Superior temporal gyrus (tissue), 1 donor: ENCODE measurements around the gene CCL7.
"Not testable (repeated sequence)": the region's sequence is repeated elsewhere in the genome, so short reads cannot be mapped to it uniquely, and the experiment has no call there.

Experiments used
- DNase-seq: peaks from one replicate; pipeline ENCODE4 v3.0.0-alpha.2; 2016; ENCODE audit errors: extremely low spot score

The CCL7 gene

DNA sequence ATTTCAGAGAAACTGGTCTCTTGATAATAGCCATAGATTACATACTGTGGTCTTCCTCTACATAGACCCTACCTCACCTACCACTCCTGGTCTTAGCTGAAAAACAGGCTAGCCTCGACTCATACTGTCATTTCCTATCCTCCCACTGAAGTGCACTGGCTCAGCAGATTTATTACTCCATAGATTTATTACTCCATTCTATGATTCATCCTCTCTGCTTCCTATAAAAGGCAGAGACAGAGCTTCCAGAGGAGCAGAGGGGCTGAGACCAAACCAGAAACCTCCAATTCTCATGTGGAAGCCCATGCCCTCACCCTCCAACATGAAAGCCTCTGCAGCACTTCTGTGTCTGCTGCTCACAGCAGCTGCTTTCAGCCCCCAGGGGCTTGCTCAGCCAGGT, at the start of gene CCL7:
Gene CCL7, plus strand, starts transcription at position 253 of the 400 bp plus-strand sequence. Its CDS starts 70 bp downstream, at position 323.
- DNase-seq: no peak

- no peak for DNase-seq
Measured at GRCh38 chr17:34220752-34221395, 49.1 kb upstream of the CCL7 start.

DNA sequence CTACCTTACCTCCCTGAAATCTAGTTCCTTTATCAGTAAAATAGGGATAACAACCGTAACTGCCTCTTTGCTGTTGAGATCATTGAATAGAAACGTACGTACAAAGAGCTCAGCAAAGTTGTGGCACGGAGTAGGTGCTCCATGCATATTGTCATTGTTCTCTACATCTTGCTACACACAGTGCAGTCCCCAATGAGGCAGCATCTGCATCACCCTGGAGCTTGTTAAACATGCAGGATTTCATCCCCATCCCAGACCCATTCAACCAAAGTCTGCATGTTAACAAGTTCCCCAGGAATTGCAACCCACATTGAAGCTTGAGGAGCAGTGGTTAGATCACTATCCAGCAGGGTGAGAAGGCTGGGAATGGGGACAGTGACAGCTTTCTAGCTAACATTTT, 48.6 kb upstream of the CCL7 start:
- DNase-seq: no peak

GRCh38 chr17:34222722-34223497, 47.1 kb upstream of the CCL7 start:
- DNase-seq: no peak

DNA sequence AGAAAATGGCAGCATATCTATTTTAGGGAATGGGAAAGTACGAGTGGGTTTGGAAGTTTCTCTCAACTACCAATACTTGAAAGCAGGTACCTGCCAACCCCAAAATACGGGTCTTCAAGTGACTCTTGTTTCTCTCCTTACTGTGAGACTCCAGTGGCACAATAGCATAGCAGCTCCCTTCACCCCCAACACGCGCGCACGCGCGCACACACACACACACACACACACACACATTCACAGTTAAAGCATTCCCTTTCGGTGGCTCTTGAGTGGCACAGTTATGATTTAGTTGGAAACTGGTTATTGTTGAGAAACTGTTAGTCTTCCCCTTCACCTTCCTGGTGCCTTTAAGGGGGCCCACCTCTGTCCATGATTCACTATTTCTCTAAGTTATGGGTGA, 45.0 kb upstream of the CCL7 start:
- no peak for DNase-seq

GRCh38 chr17:34226011-34226743, 43.8 kb upstream of the CCL7 start:
- no peak for DNase-seq

- DNase-seq: no peak
Measured at GRCh38 chr17:34226744-34227034, 43.3 kb upstream of the CCL7 start.

DNA sequence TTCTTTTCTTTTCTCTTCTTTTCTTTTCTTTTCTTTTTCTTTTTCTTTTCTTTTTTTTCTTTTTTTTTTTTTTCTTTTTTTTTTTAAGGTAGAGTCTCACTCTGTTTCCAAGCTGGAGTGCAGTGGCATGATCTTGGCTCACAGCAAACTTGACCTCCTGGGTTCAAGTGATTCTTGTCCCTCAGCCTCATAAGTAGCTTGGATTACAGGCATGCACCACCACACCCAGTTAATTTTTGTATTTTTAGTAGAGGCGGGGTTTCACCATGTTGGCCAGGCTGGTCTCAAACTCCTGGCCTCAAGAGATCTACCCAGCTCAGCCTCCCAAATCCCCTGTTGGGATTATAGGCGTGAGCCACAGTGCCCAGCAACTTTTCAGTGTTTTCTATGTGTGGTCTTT, 42.7 kb upstream of the CCL7 start:
- DNase-seq: not testable (repeated sequence)

- no peak for DNase-seq
Measured at GRCh38 chr17:34227707-34228106, 42.3 kb upstream of the CCL7 start.

GRCh38 chr17:34228781-34229180, 41.2 kb upstream of the CCL7 start:
- no peak for DNase-seq

- DNase-seq: no peak
Measured at GRCh38 chr17:34230342-34230741, 39.7 kb upstream of the CCL7 start.

DNA sequence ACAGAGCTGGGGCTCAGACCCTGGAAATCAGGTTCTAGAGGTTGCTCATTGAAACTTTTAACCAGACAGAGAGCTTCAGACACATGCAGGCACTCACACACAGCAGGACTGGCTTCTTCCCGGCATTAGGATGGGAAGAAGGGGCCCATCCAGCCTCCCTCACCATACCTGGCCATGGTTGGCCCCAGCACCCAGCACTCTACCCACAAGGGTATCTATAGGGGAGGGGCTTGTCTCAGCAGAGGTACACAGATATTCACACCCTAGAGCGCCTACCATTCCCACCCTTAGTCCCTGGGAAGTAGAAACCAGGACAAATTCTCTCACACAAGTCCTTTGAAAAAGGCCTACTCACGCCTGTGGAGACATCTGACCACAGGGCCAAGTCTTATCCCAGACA, 35.4 kb upstream of the CCL7 start:
- no peak for DNase-seq

DNA sequence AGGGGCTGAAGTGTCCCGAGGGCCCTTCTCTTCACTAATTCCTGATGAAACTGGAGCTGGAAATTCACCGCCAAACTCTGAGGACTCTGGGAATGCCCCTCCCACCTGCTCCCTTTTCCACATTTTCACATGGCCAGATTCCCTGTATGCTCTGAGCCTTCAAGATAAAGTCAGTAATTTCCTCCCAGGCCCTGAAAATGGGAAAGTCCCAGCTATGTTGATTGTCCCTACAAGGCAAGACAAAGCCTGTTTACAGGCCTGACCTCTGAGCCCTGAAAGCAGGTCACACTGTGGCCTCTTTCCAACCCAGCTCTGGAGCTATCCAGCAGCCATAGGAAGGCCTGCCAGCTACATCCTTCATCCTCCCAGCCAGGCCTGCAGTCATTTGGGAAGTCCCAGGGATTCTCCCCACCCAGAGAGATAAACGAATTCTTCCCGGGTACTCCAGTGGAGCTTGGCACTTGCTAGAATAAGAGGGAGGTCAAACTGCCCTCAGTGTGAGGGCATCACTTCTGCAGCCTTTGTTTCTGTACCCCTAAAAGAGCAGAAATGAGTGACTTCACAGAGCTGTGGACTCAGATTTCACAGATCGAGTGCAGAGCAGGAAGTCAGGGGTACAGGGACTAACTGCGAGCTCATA, 34.5 kb upstream of the CCL7 start:
- DNase-seq: no peak

DNA sequence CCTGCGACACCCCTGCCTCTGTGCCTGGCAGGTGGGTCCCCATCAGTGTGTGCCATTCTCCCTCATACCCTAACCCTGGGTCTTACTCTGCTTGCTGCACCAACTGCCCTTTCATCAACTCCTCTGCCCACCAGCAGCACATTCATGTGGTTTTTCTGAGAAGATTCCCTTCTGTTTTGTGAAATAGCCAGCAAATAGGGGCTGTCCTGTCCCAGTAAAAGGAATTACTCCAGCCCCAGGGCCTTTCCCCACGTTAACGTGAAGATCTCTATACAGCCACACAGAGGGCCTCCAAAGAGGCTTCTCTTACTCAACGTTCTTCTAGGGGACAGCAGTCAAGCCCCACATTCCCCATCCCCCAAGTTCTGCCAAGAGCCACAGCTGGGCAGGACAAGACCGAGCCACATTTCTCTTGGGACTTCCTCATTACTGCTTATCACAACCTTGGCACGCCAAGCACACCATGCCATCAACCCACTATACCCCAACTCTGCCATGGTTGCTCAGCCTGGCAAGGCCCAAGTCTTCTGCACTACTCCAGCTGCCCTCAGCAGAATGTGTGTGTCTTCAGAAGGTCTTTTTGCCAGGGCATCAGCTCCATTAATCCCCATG, 33.6 kb upstream of the CCL7 start:
- no peak for DNase-seq

GRCh38 chr17:34237458-34237857, 32.6 kb upstream of the CCL7 start:
- no peak for DNase-seq

- no peak for DNase-seq
Measured at GRCh38 chr17:34241062-34241461, 29.0 kb upstream of the CCL7 start.

DNA sequence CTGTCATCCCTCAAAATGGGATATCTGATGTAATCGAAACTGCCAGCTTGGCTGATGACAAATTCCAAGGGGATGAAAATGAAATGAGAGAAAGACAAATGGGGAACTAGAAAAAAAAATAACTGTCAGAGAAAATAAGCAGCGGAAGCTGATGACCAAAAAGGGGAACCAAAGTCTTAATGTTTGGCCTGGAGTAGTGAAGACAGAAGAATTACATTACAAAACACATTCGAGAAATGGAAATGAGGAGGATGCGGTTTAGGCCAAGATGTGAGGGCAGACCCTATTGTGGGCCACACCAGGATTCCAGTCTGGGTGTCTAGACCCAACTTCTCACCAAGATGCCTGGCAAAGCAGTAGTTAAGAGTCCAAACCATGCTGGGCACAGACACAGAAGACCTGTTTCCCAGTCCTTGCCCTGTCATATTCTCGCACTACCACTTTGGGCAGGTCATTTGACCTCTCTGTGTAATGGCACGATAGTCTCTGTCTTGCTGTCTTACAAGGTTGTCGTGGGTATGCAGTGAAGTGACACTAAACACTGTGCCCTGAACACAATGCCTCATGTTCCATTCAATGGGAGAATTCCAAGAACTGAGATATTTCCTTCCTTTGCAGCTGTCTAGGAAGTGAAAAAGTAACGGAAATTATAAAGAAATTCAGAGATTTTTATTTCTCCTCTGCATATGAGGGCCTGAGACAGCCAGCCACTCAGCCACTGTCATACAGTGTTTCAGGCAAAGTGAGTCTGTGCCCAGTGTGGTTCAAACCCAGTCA, 27.2 kb upstream of the CCL7 start:
- no peak for DNase-seq

DNA sequence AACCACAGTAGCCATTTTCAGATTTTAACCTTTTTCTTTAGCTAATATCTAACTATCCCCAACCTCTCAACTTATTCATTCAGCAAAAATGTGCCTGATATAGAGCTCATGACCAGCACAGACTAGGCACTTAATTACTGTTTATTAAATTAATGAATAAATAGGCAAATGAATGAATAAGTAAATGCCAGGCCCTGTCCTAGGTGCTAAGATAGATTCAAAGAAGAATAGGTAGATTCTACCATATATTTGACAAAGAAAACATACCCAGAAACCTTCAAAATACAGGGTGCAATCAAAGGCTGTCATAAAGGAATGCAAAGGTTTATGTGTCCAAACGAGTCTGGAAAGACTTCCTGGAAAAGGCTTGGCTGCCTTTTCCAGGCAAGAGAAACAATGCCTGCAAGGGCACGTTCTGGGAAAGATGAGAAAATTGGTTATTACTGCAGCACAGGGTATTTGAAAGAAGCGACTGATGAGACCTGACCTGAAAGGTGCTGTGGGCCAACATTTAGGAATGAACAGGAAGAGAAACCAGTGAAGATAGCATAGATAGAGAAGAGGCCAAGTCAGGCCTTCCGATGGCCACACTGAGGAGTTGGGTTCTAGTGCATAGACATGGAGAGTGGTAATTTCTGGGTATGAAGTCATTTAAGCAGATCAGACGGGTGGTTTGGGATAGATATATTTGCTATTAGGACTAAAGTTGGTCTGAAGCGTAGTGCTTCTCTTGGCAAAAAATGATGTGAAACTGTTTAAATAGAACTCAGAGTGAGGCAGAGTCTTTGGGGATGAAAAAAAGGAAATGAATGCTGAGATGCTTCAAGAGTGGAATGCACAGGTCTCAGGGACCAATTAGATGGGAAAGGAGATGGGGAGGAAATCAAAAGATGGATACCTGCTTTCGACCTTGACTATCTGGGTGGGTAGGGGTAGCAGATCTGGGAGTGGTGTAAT, 26.4 kb upstream of the CCL7 start:
- DNase-seq: no peak

GRCh38 chr17:34245351-34245905, 24.6 kb upstream of the CCL7 start:
- DNase-seq: no peak

GRCh38 chr17:34246446-34246845, 23.6 kb upstream of the CCL7 start:
- no peak for DNase-seq
